Heart left ventricle (tissue), 16 donors: Measurements from ENCODE around the gene TDRD10. TPM values are rescaled to one million over a fixed set of nuclear protein-coding genes. Genes with fewer than 3 reads are reported as not detected.

Experiments
- ATAC-seq, 4 donors: fragments of 200-7000 bp; cut with Tn5 transposase; one replicate each; pipeline ENCODE4 v1.9.1; 2020 to 2022; ENCODE audit warnings: moderate library complexity in 4 of 4, mild to moderate bottlenecking in 3 of 4, moderate number of reproducible peaks in 1 of 4
- DNase-seq, 5 donors: peaks; one replicate each; pipeline ENCODE4 v3.0.0-alpha.2; 2020
- H3K27ac ChIP-seq, 12 donors: fragments of 200-600 bp; sonication (generic) in 4 of 12; one replicate each; pipeline versions ENCODE4 v1.5.0 to v1.8.0; 2016 to 2022; ENCODE audit warnings: mild to moderate bottlenecking in 2 of 12
- H3K27me3 ChIP-seq, 9 donors: fragments of 200-600 bp; sonication (generic) in 2 of 9; one replicate each; pipeline versions ENCODE4 v1.5.1 to v1.8.0; 2016 to 2022; ENCODE audit warnings: mild to moderate bottlenecking in 3 of 9
- H3K36me3 ChIP-seq, 9 donors: fragments of 200-600 bp; sonication (generic) in 2 of 9; one replicate each; pipeline versions ENCODE4 v1.5.0 to v1.8.0; 2018 to 2022; ENCODE audit warnings: mild to moderate bottlenecking in 2 of 9
- H3K4me1 ChIP-seq, 12 donors: fragments of 200-600 bp; sonication (generic) in 4 of 12; one replicate each; pipeline versions ENCODE4 v1.5.0 to v1.8.0; 2016 to 2022; ENCODE audit warnings: mild to moderate bottlenecking in 3 of 12
- H3K4me3 ChIP-seq, 12 donors: fragments of 200-600 bp; sonication (generic) in 4 of 12; one replicate each; pipeline versions ENCODE4 v1.5.0 to v1.8.0; 2017 to 2022; ENCODE audit warnings: mild to moderate bottlenecking in 9 of 12, moderate library complexity in 4 of 12
- H3K9me3 ChIP-seq, 12 donors: fragments of 200-600 bp; sonication (generic) in 4 of 12; one replicate each; pipeline versions ENCODE4 v1.5.0 to v1.8.0; 2016 to 2022; ENCODE audit warnings: mild to moderate bottlenecking in 1 of 12
- CTCF ChIP-seq, 12 donors: fragments of 200-600 bp; sonication (generic) in 4 of 12; IDR thresholded peaks; one replicate each; pipeline versions ENCODE4 v1.5.0 to v1.8.0; 2018 to 2022; ENCODE audit warnings: antibody characterized with exemption in 12 of 12, mild to moderate bottlenecking in 5 of 12
- POLR2A ChIP-seq, 2 donors: fragments of 450-650 bp; IDR thresholded peaks; one replicate each; pipeline ENCODE4 v1.6.1; 2017; ENCODE audit warnings: antibody characterized with exemption in 2 of 2, mild to moderate bottlenecking in 2 of 2, moderate library complexity in 2 of 2
- whole genome bisulfite sequencing, 4 donors: extraction: QIAGEN DNeasy Blood & Tissue Kit in 2 of 4; methylation state at CpG; one replicate each; pipeline versions ENCODE4 v1.1.5 to v1.1.7; 2013 to 2018; 5-methylcytosine and 5-hydroxymethylcytosine counted together
- intact Hi-C, 10 donors: fragments of 100-400 bp; cut with DNase I; formaldehyde crosslinking; loops; one replicate each; pipeline versions ENCODE4 v1.11.1 to v1.14.2; 2022
- polyA plus RNA-seq, 2 donors: library from polyadenylated mRNA; stranded (reverse); fragments of 200-250 nt; gene quantifications; one replicate each; pipeline ENCODE4 v1.2.3, GENCODE V29; 2013
- total RNA-seq, 9 donors: library from RNA; depleted of rRNA in 2 of 9; stranded (reverse); fragments of >200 nt in 2 of 9; fragmentation: NEBNext Ultra II Directional in 3 of 9; extraction: Animal tissue kit (Norgen Biotek cat#: 25700) in 3 of 9; gene quantifications; one replicate each; pipeline versions ENCODE4 v1.1.0 to v1.2.4, GENCODE V29; 2016 to 2023
- donor health status: ischemic (EF 13 %, LVEDD 7.1; RV severe dilation, severe dysfunction).
- donor health status: healthy with polysubstance abuse.
- donor health status: DM: no; HTN: yes; CAD: no.
- donor health status: DM: no; HTN: no; CAD: no.
- donor health status: ischemic (EF 25% LVEDD 6.9; RV normal size, moderate dysfunction).
- donor health status: ischemic (EF 25% LVEDD 5.7; RV mildly dilated, moderate dysfunction).
- donor health status: healthy.
- donor health status: DM: yes; HTN: yes; CAD: no.
- donor health status: ischemic (EF 35%, LVEDD 5.7; RV mildly dilated, moderate dysfunction).
- donor health status: nonischemic (EF 11% LVEDD 7.7; RV severe dilation, severe dysfunction).
- donor health status: DM: yes; HTN: yes; CAD: no.
- donor health status: PGD.
- donor health status: ischemic (EF 29% LVEDD 5.4; RV normal size, mild dysfunction).
- donor health status: nonischemic (EF 23%, LVEDD 6.1; RV moderate dilation, normal function).

TDRD10 gene
- total and polyA plus RNA-seq, 11 donors = 0.71 to 3.4 (median 1.9) TPM

- TF ChIP-seq CTCF (IDR thresholded peaks at IDR 0.05) (no peak), POLR2A (IDR thresholded peaks at IDR 0.05) (no peak)
- WGBS, 4 donors = 49 to 63% (median 53%) methylated on average over 5 of the region's 5 CpGs
- H3K27me3 ChIP-seq = no peaks in the 10 kb centered on the region
- no peak overlapping the region for H3K27ac ChIP-seq
- peaks cover 0 to 33% (median 17%) of the 10 kb centered on the region in 12 donors for H3K4me1 ChIP-seq
- DNase-seq (no peak), ATAC-seq (no peak)
- H3K4me3 ChIP-seq = no peak overlapping the region
- H3K9me3 ChIP-seq = no peaks in the 10 kb centered on the region
- peaks cover 5 to 75% (median 66%) of the 10 kb centered on the region in 9 donors for H3K36me3 ChIP-seq
- intact Hi-C loops = loop anchor here in 3 of 10 donors (10.0 kb wide), 3 partner anchors 145 to 535 kb away; partner anchors contain the start of gene IL6R (in 1 of the 3)
Observed at GRCh38 chr1:154550070-154550469, 48.1 kb downstream of the TDRD10 start.

GRCh38 chr1:154550657-154551056 is 48.6 kb downstream of the TDRD10 start:
- ATAC-seq (no peak), DNase-seq (no peak)
- TF ChIP-seq CTCF (IDR thresholded peaks at IDR 0.05) (no peak), POLR2A (IDR thresholded peaks at IDR 0.05) (no peak)
- Histone ChIP-seq H3K9me3 (no peaks in the 10 kb centered on the region), H3K4me3 (no peak overlapping the region), H3K27me3 (no peaks in the 10 kb centered on the region), H3K36me3 (peaks cover 5 to 81% (median 72%) of the 10 kb centered on the region in 9 donors), H3K27ac (no peak overlapping the region), H3K4me1 (peaks cover 0 to 33% (median 17%) of the 10 kb centered on the region in 12 donors)
- 64 to 82% (median 67%) methylated on average over 6 of the region's 6 CpGs for WGBS, 4 donors
- intact Hi-C loops = loop anchor here in 3 of 10 donors (10.0 kb wide), 3 partner anchors 146 to 534 kb away; partner anchors contain the start of gene IL6R (in 1 of the 3)

- 94 to 100% (median 95%) methylated on average over 2 to 4 of the region's 4 CpGs for WGBS, 4 donors
- Histone ChIP-seq H3K27ac (no peak overlapping the region), H3K9me3 (no peaks in the 10 kb centered on the region), H3K27me3 (no peaks in the 10 kb centered on the region), H3K4me3 (no peak overlapping the region), H3K4me1 (peaks cover 0 to 40% (median 24%) of the 10 kb centered on the region in 12 donors), H3K36me3 (peaks cover 5 to 87% (median 74%) of the 10 kb centered on the region in 9 donors)
- intact Hi-C loops = loop anchor here in 3 of 10 donors (10.0 kb wide), 3 partner anchors 147 to 533 kb away; partner anchors contain the start of gene IL6R (in 1 of the 3)
- TF ChIP-seq POLR2A (IDR thresholded peaks at IDR 0.05) (no peak), CTCF (IDR thresholded peaks at IDR 0.05) (no peak)
- no peak for ATAC-seq
- no peak for DNase-seq
Observed at GRCh38 chr1:154551474-154551873, 49.5 kb downstream of the TDRD10 start.

GRCh38 chr1:154552036-154552435 is 50.0 kb downstream of the TDRD10 start:
- Histone ChIP-seq H3K27ac (no peak overlapping the region), H3K9me3 (no peaks in the 10 kb centered on the region), H3K36me3 (peaks cover 5 to 87% (median 74%) of the 10 kb centered on the region in 9 donors), H3K4me3 (no peak overlapping the region), H3K27me3 (no peaks in the 10 kb centered on the region), H3K4me1 (peaks cover 2 to 45% (median 30%) of the 10 kb centered on the region in 12 donors)
- TF ChIP-seq CTCF (IDR thresholded peaks at IDR 0.05) = no peak
- no peak for TF ChIP-seq POLR2A (IDR thresholded peaks at IDR 0.05)
- whole genome bisulfite sequencing, 4 donors = 87 to 95% (median 93%) methylated on average over 6 of the region's 6 CpGs
- DNase-seq (no peak), ATAC-seq (no peak)
- intact Hi-C loops = loop anchor here in 3 of 10 donors (10.0 kb wide), 3 partner anchors 147 to 533 kb away; partner anchors contain the start of gene IL6R (in 1 of the 3)
